A549 treated with Hydrocortisone at 1 μM for 4 hours (cell line): ENCODE measurements around the gene ZNF174. TPM values are rescaled to one million over a fixed set of nuclear protein-coding genes. Genes with fewer than 3 reads are reported as not detected.

Experiments
- total RNA-seq: library from RNA; stranded (reverse); fragments of 200-300 nt; extraction: Qiagen RNA extraction; gene quantifications from 5 replicates; pipeline ENCODE4 v1.2.3, GENCODE V29; 2022

The ZNF174 gene
- 11.5 to 14.2 TPM (median 13.0 TPM) in 5 replicates for total RNA-seq

GRCh38 chr16:3400779-3401688, at the start of gene ZNF174, which contains the start of gene ZSCAN32:
TSS of gene ZNF174 (plus strand) at chr16:3401215. CDS start at chr16:3402005, 790 bp downstream.
TSS of gene ZSCAN32 (minus strand) at chr16:3401004. CDS start at chr16:3397557, 3,447 bp downstream.

GRCh38 chr16:3355589-3355988, 45.4 kb upstream of the ZNF174 start, which contains the start of gene OR2C1:
TSS of gene OR2C1 (plus strand) at chr16:3355889. CDS start at chr16:3355941, 52 bp downstream.

GRCh38 chr16:3443108-3444031, 42.4 kb downstream of the ZNF174 start, which contains the start of the genes NAA60 and ZNF597:
TSS of gene NAA60 (plus strand) at chr16:3443680. CDS start at chr16:3476228, 32,548 bp downstream.
TSS of gene ZNF597 (minus strand) at chr16:3443504. CDS start at chr16:3443153, 351 bp downstream.

Other genes with a start within 250 kb of the ZNF174 start
- gene OR1F1, start 213.0 kb upstream of the ZNF174 start, total RNA-seq = 0.15 to 0.44 TPM (median 0.31 TPM) in 5 replicates
- gene ZNF200, start 166.1 kb upstream of the ZNF174 start, total RNA-seq = 7.8 to 9.8 TPM (median 8.3 TPM) in 5 replicates
- 0.02 to 0.09 TPM (median 0.03 TPM) in 3 of 5 replicates, not detected in the others for gene MEFV, start 144.6 kb upstream of the ZNF174 start, total RNA-seq
- gene ZNF263, start 117.7 kb upstream of the ZNF174 start, total RNA-seq = 34.7 to 46.2 TPM (median 35.1 TPM) in 5 replicates
- gene TIGD7, start 95.8 kb upstream of the ZNF174 start, total RNA-seq = 0.79 to 1.5 TPM (median 1.2 TPM) in 5 replicates
- gene ZNF75A, start 95.7 kb upstream of the ZNF174 start, total RNA-seq = 8.4 to 13.0 TPM (median 9.9 TPM) in 5 replicates
- not detected in 5 replicates for gene OR2C1, start 45.3 kb upstream of the ZNF174 start, total RNA-seq
- gene ZSCAN32, start 211 bp upstream of the ZNF174 start, total RNA-seq = 11.3 to 21.0 TPM (median 14.1 TPM) in 5 replicates
- gene ZNF597, start 42.3 kb downstream of the ZNF174 start, total RNA-seq = 0.91 to 1.3 TPM (median 1.1 TPM) in 5 replicates
- gene NAA60, start 42.5 kb downstream of the ZNF174 start, total RNA-seq = 48.2 to 53.0 TPM (median 51.5 TPM) in 5 replicates
- not detected in 5 replicates for gene C16orf90, start 94.3 kb downstream of the ZNF174 start, total RNA-seq
- gene CLUAP1, start 99.8 kb downstream of the ZNF174 start, total RNA-seq = 17.6 to 19.9 TPM (median 18.9 TPM) in 5 replicates
- 0.01 to 0.03 TPM in 2 of 5 replicates, not detected in the others for gene NLRC3, start 176.2 kb downstream of the ZNF174 start, total RNA-seq
- 4.3 to 5.5 TPM (median 4.9 TPM) in 5 replicates for gene SLX4, start 210.4 kb downstream of the ZNF174 start, total RNA-seq